Heart left ventricle (tissue), 13 donors: ENCODE data around the gene VPS37D.

Experiments used
- CTCF ChIP-seq, 12 donors: fragments of 200-600 bp; sonication (generic) in 4 of 12; IDR thresholded peaks; one replicate each; pipeline versions ENCODE4 v1.5.0 to v1.8.0; 2018 to 2022; ENCODE audit warnings: antibody characterized with exemption in 12 of 12, mild to moderate bottlenecking in 5 of 12
- POLR2A ChIP-seq, 2 donors: fragments of 450-650 bp; IDR thresholded peaks; one replicate each; pipeline ENCODE4 v1.6.1; 2017; ENCODE audit warnings: antibody characterized with exemption in 2 of 2, mild to moderate bottlenecking in 2 of 2, moderate library complexity in 2 of 2
- donor health status: ischemic (EF 13 %, LVEDD 7.1; RV severe dilation, severe dysfunction).
- donor health status: DM: no; HTN: yes; CAD: no.
- donor health status: DM: no; HTN: no; CAD: no.
- donor health status: ischemic (EF 25% LVEDD 6.9; RV normal size, moderate dysfunction).
- donor health status: ischemic (EF 25% LVEDD 5.7; RV mildly dilated, moderate dysfunction).
- donor health status: ischemic (EF 35%, LVEDD 5.7; RV mildly dilated, moderate dysfunction).
- donor health status: nonischemic (EF 11% LVEDD 7.7; RV severe dilation, severe dysfunction).
- donor health status: DM: yes; HTN: yes; CAD: no.
- donor health status: PGD.
- donor health status: ischemic (EF 29% LVEDD 5.4; RV normal size, mild dysfunction).
- donor health status: nonischemic (EF 23%, LVEDD 6.1; RV moderate dilation, normal function).

GRCh38 chr7:73650524-73650923 is 17.1 kb upstream of the VPS37D start:
- TF ChIP-seq CTCF (IDR thresholded peaks at IDR 0.05) (no peak), POLR2A (IDR thresholded peaks at IDR 0.05) (no peak)
